ENCODE results near the gene RER1.

The RER1 gene

GRCh38 chr1:2408859-2409276 is 17.2 kb downstream of the RER1 start:
- no peak for DNase-seq

GRCh38 chr1:2409745-2410144 is 18.1 kb downstream of the RER1 start:
- DNase-seq = no peak

- DNase-seq = peak; percentile 15
Measured at GRCh38 chr1:2411801-2412394, 20.3 kb downstream of the RER1 start.

- DNase-seq = peak; percentile 98
Measured at GRCh38 chr1:2412395-2412772, 20.7 kb downstream of the RER1 start, which contains the start of gene PEX10. Gene PEX10 (minus strand): TSS chr1:2412564. CDS start chr1:2412502, 62 bp downstream.

- no peak for DNase-seq
Measured at GRCh38 chr1:2412773-2413494, 21.3 kb downstream of the RER1 start.

- no peak for DNase-seq
Measured at GRCh38 chr1:2413495-2414296, 22.1 kb downstream of the RER1 start.

- DNase-seq = peak; percentile 44
Measured at GRCh38 chr1:2414297-2414958, 22.8 kb downstream of the RER1 start.

GRCh38 chr1:2415337-2415736 is 23.7 kb downstream of the RER1 start:
- DNase-seq = no peak

GRCh38 chr1:2415801-2416208 is 24.2 kb downstream of the RER1 start:
- no peak for DNase-seq

- no peak for DNase-seq
Measured at GRCh38 chr1:2416403-2416802, 24.8 kb downstream of the RER1 start.

GRCh38 chr1:2417083-2417832 is 25.6 kb downstream of the RER1 start:
- DNase-seq = no peak

- DNase-seq = no peak
Measured at GRCh38 chr1:2417833-2418225, 26.2 kb downstream of the RER1 start.

- no peak for DNase-seq
Measured at GRCh38 chr1:2418791-2419320, 27.2 kb downstream of the RER1 start.

- DNase-seq = no peak
Measured at GRCh38 chr1:2419416-2419815, 27.8 kb downstream of the RER1 start.

- no peak for DNase-seq
Measured at GRCh38 chr1:2422523-2422922, 30.9 kb downstream of the RER1 start.

- DNase-seq = no peak
Measured at GRCh38 chr1:2425892-2426291, 34.3 kb downstream of the RER1 start.

GRCh38 chr1:2426540-2426939 is 34.9 kb downstream of the RER1 start:
- no peak for DNase-seq

GRCh38 chr1:2427051-2427450 is 35.4 kb downstream of the RER1 start:
- DNase-seq = no peak

- no peak for DNase-seq
Measured at GRCh38 chr1:2427976-2428375, 36.3 kb downstream of the RER1 start.

GRCh38 chr1:2428490-2428889 is 36.8 kb downstream of the RER1 start:
- no peak for DNase-seq

- DNase-seq = no peak
Measured at GRCh38 chr1:2429780-2430591, 38.3 kb downstream of the RER1 start.

Data from inflammatory macrophage treated with lipopolysaccharide for 4 hours (primary cell).